ENCODE measurements around the gene FKBP6.
"Not testable (repeated sequence)": the region's sequence is repeated elsewhere in the genome, so short reads cannot be mapped to it uniquely, and the experiment has no call there.

FKBP6 gene

GRCh38 chr7:73327922-73328321 is at the start of gene FKBP6, which contains the start of gene TRIM50:
Gene FKBP6 (plus strand): TSS chr7:73328161. CDS start chr7:73328429, 268 bp downstream.
Gene TRIM50 (minus strand): TSS chr7:73328082. CDS start chr7:73324787, 3,295 bp downstream.
- not testable (repeated sequence) for H3K27ac ChIP-seq

- H3K27ac ChIP-seq, result not testable (repeated sequence)
These were observed 30.7 kb upstream of the FKBP6 start for GRCh38 chr7:73297235-73297634.

GRCh38 chr7:73297706-73298105 is 30.3 kb upstream of the FKBP6 start:
- not testable (repeated sequence) for H3K27ac ChIP-seq

GRCh38 chr7:73299812-73300211 is 28.1 kb upstream of the FKBP6 start:
- H3K27ac ChIP-seq, result not testable (repeated sequence)

GRCh38 chr7:73301108-73301507 is 26.9 kb upstream of the FKBP6 start:
- not testable (repeated sequence) for H3K27ac ChIP-seq
- TF ChIP-seq CTCF (IDR thresholded peaks at IDR 0.05), result peak; percentile 57

- not testable (repeated sequence) for H3K27ac ChIP-seq
These were observed 25.1 kb upstream of the FKBP6 start for GRCh38 chr7:73302846-73303245.

GRCh38 chr7:73303546-73303945 is 24.4 kb upstream of the FKBP6 start:
- no peak overlapping the region for H3K27ac ChIP-seq
- TF ChIP-seq CTCF (IDR thresholded peaks at IDR 0.05) (no peak), ZFX (IDR thresholded peaks at IDR 0.05; ENCODE audit: borderline replicate concordance) (no peak)

- no peak overlapping the region for H3K27ac ChIP-seq
- TF ChIP-seq ZFX (IDR thresholded peaks at IDR 0.05; ENCODE audit: borderline replicate concordance) (no peak), CTCF (IDR thresholded peaks at IDR 0.05) (no peak)
These were observed 23.9 kb upstream of the FKBP6 start for GRCh38 chr7:73304071-73304470.

GRCh38 chr7:73304612-73305387 is 23.2 kb upstream of the FKBP6 start:
- not testable (repeated sequence) for H3K27ac ChIP-seq

GRCh38 chr7:73307436-73307835 is 20.5 kb upstream of the FKBP6 start:
- no peak overlapping the region for H3K27ac ChIP-seq
- TF ChIP-seq CTCF (IDR thresholded peaks at IDR 0.05) (no peak), ZFX (IDR thresholded peaks at IDR 0.05; ENCODE audit: borderline replicate concordance) (no peak)

- H3K27ac ChIP-seq, result peak overlapping the region; percentile 78
- TF ChIP-seq CTCF (IDR thresholded peaks at IDR 0.05), result no peak
- TF ChIP-seq ZFX (IDR thresholded peaks at IDR 0.05; ENCODE audit: borderline replicate concordance), result no peak
These were observed 19.8 kb upstream of the FKBP6 start for GRCh38 chr7:73308074-73308664.
